WTC11 (cell line): ENCODE measurements around the gene RARA. TPM values are rescaled to one million over a fixed set of nuclear protein-coding genes. Genes with fewer than 3 reads are reported as not detected.
A peak's percentile ranks its signal among the peaks of the same experiment; 100 is the strongest.

Source experiments
- ATAC-seq: fragments of 200-7000 bp; cut with Tn5 transposase; 2 replicates; pipeline ENCODE4 v1.10.0; 2021; ENCODE audit warnings: mild to moderate bottlenecking, moderate library complexity
- CTCF ChIA-PET: fragments of 300-600 bp; sonication (Branson Sonifier 250); formaldehyde crosslinking; loops from one replicate; lab custom pipeline; 2021; ENCODE audit warnings: antibody characterized with exemption; lab: Charles Lee
- POLR2A ChIA-PET: fragments of 350-600 bp; sonication (Branson Sonifier 250); formaldehyde crosslinking; loops from one replicate; lab custom pipeline; 2021; ENCODE audit warnings: antibody characterized with exemption; lab: Charles Lee
- DNase-seq: peaks from one replicate; pipeline ENCODE4 v3.0.0; 2021; ENCODE audit warnings: low spot score
- H3K27ac Mint-ChIP-seq: 2 replicates; pipeline ENCODE4 v1.8.0; 2021; ENCODE audit warnings: mixed read lengths
- H3K27me3 Mint-ChIP-seq: 2 replicates; pipeline ENCODE4 v1.8.0; 2021; ENCODE audit warnings: low read depth, mild to moderate bottlenecking, moderate library complexity, mixed read lengths
- H3K36me3 Mint-ChIP-seq: 2 replicates; pipeline ENCODE4 v1.8.0; 2021; ENCODE audit warnings: mixed read lengths
- H3K4me1 Mint-ChIP-seq: 2 replicates; pipeline ENCODE4 v1.8.0; 2022; ENCODE audit warnings: mixed read lengths
- H3K4me3 Mint-ChIP-seq: 2 replicates; pipeline ENCODE4 v1.8.0; 2021; ENCODE audit warnings: mild to moderate bottlenecking, moderate library complexity, mixed read lengths
- H3K9me3 Mint-ChIP-seq: 2 replicates; pipeline ENCODE4 v1.8.0; 2021; ENCODE audit warnings: mixed read lengths
- CREM ChIP-seq: sonication (generic); formaldehyde crosslinking; IDR thresholded peaks from 2 replicates; pipeline ENCODE4 v1.8.1; 2022; ENCODE audit warnings: mild to moderate bottlenecking, missing genetic modification reagents, moderate library complexity
- E2F4 ChIP-seq: sonication (generic); formaldehyde crosslinking; IDR thresholded peaks from 2 replicates; pipeline ENCODE4 v1.8.1; 2022; ENCODE audit warnings: low read depth, mild to moderate bottlenecking, moderate library complexity, missing genetic modification reagents, borderline replicate concordance
- ELF4 ChIP-seq: sonication (generic); formaldehyde crosslinking; IDR thresholded peaks from 2 replicates; pipeline ENCODE4 v1.8.1; 2022; ENCODE audit warnings: low read depth, mild to moderate bottlenecking, moderate library complexity, missing genetic modification reagents
- FOXK1 ChIP-seq: sonication (generic); formaldehyde crosslinking; IDR thresholded peaks from 2 replicates; pipeline ENCODE4 v1.8.0; 2022; ENCODE audit warnings: mild to moderate bottlenecking, moderate library complexity, missing genetic modification reagents
- FOXP1 ChIP-seq: sonication (generic); formaldehyde crosslinking; IDR thresholded peaks from 2 replicates; pipeline ENCODE4 v1.8.0; 2022; ENCODE audit warnings: missing genetic modification reagents, mild to moderate bottlenecking, moderate library complexity, borderline replicate concordance
- GABPB1 ChIP-seq: sonication (generic); formaldehyde crosslinking; IDR thresholded peaks from 2 replicates; pipeline ENCODE4 v1.8.1; 2023; ENCODE audit warnings: mild to moderate bottlenecking, missing genetic modification reagents
- HMGA2 ChIP-seq: fragments of 250-450 bp; sonication (Bioruptor Pico); IDR thresholded peaks from 2 replicates; pipeline ENCODE4 v1.4.0; 2021; ENCODE audit warnings: mild to moderate bottlenecking, moderate library complexity
- KAT7 ChIP-seq: sonication (generic); formaldehyde crosslinking; IDR thresholded peaks from 2 replicates; pipeline ENCODE4 v1.8.1; 2023; ENCODE audit warnings: missing genetic modification reagents, mild to moderate bottlenecking, borderline replicate concordance
- NR1H2 ChIP-seq: sonication (generic); formaldehyde crosslinking; IDR thresholded peaks from 2 replicates; pipeline ENCODE4 v1.9.0; 2021; ENCODE audit warnings: mild to moderate bottlenecking, moderate library complexity, missing genetic modification reagents
- PRRX2 ChIP-seq: fragments of 250-450 bp; sonication (Bioruptor Pico); IDR thresholded peaks from 2 replicates; pipeline ENCODE4 v1.8.0; 2021; ENCODE audit warnings: mild to moderate bottlenecking
- RELA ChIP-seq: sonication (generic); formaldehyde crosslinking; IDR thresholded peaks from 2 replicates; pipeline ENCODE4 v1.8.1; 2022; ENCODE audit warnings: missing genetic modification reagents, mild to moderate bottlenecking, borderline replicate concordance
- SMAD3 ChIP-seq: sonication (generic); formaldehyde crosslinking; IDR thresholded peaks from 2 replicates; pipeline ENCODE4 v1.8.0; 2022; ENCODE audit warnings: missing genetic modification reagents, mild to moderate bottlenecking, borderline replicate concordance
- SP1 ChIP-seq: sonication (generic); formaldehyde crosslinking; conservative IDR thresholded peaks from 2 replicates; pipeline ENCODE4 v1.8.1; 2022; ENCODE audit warnings: missing genetic modification reagents
- ZBTB21 ChIP-seq: sonication (generic); formaldehyde crosslinking; IDR thresholded peaks from 2 replicates; pipeline ENCODE4 v1.8.1; 2023; ENCODE audit warnings: mild to moderate bottlenecking, missing genetic modification reagents, borderline replicate concordance
- ZNF138 ChIP-seq: sonication (generic); formaldehyde crosslinking; conservative IDR thresholded peaks from 2 replicates; pipeline ENCODE4 v1.8.1; 2022; ENCODE audit warnings: mild to moderate bottlenecking, moderate library complexity, missing genetic modification reagents
- ZNF281 ChIP-seq: sonication (generic); formaldehyde crosslinking; IDR thresholded peaks from 2 replicates; pipeline ENCODE4 v1.8.0; 2023; ENCODE audit warnings: mild to moderate bottlenecking, missing genetic modification reagents
- total RNA-seq: library from RNA; stranded (reverse); gene quantifications from 3 replicates; pipeline ENCODE4 v1.2.3, GENCODE V29; 2021
- TF ChIP-seq, protein P1 (sequence below): sonication (generic); formaldehyde crosslinking; IDR thresholded peaks from 2 replicates; pipeline ENCODE4 v1.8.1; 2022; ENCODE audit warnings: mild to moderate bottlenecking, moderate library complexity, missing genetic modification reagents

Gene RARA
- total RNA-seq, 1 experiment from 2014 or later = 20.7 TPM

DNA sequence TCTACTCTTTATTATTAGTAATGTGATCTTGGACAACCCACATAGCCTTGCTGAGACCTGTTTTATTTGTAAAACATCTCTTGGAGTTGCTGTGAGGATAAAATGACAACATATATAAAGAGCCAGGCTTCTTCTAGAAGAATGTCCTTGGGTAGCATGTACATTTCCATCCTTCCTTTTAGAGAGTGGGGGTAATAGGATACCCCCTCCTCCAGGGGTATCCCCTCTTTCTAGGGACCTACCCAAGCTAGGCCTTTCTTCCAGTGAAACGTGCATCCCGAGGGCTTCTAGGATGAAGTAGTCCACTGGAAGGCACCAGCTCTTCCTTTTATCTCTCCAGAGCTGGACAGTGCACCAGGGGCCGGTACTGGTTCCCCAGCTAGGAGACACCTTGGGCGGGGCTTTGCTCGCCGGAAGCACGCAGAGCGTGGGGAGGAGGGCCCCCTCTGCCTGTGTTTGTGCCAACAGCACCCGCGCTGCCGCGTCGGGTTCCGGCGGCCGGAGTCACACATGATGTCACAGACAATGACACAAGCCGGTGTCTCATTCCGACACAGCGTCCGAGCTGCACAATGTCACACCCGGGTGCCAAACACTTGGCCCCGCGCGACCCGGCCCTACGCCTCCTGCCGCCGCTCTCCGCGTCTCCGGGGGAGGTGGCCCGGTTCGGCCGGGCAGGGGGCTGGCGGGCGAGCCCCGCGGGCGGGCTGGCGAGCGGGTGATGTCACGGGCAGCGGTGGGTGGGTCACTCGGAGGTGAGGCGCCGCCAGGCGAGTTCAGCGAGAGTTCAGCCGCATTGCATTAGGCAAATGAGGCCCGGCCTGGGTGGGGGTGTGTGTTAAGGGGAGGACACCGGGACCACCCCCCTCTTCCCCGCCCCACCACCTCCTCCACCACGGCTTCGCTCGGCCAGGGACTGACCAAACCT lies 32.2 kb downstream of the RARA start:
- DNase-seq = peak; percentile 90
- 0 out of 2 replicates have a peak, but pooled peaks have one; percentile 68 for TF ChIP-seq RELA (CRISPR knock-in tag)
- TF ChIP-seq ZBTB21 (CRISPR knock-in tag) = no peak
- peak; percentile 57; the same call in 1 of the 2 replicates for TF ChIP-seq FOXP1
- no peak for TF ChIP-seq ELF4
- no peak for TF ChIP-seq SMAD3 (CRISPR knock-in tag)
- TF ChIP-seq, protein P1, sequence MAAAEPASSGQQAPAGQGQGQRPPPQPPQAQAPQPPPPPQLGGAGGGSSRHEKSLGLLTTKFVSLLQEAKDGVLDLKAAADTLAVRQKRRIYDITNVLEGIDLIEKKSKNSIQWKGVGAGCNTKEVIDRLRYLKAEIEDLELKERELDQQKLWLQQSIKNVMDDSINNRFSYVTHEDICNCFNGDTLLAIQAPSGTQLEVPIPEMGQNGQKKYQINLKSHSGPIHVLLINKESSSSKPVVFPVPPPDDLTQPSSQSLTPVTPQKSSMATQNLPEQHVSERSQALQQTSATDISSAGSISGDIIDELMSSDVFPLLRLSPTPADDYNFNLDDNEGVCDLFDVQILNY = peak; percentile 62; the same call in 1 of the 2 replicates
- peak; percentile 86 for TF ChIP-seq GABPB1 (CRISPR knock-in tag)
- TF ChIP-seq KAT7 = 0 out of 2 replicates have a peak, but pooled peaks have one; percentile 43
- TF ChIP-seq NR1H2 (CRISPR knock-in tag) = no peak
- 0 out of 2 replicates have a peak, but pooled peaks have one; percentile 59 for TF ChIP-seq CREM (CRISPR knock-in tag)
- ChIA-PET POLR2A (interaction anchor here (0.6 to 1.8 kb wide), 2 partner anchors 32 to 277 kb away, joined by 5 read pairs; partner anchors contain the start of gene RARA), CTCF (interaction anchor here (0.7 to 1.3 kb wide), 7 partner anchors 14 to 192 kb away, joined by 3 to 8 read pairs (median 5); no protein-coding TSS in a partner anchor)
- Mint-ChIP-seq H3K27me3 (peaks cover 68% of the 10 kb centered on the region), H3K4me3 (peak overlapping the region; percentile 76), H3K4me1 (peaks cover 33% of the 10 kb centered on the region), H3K9me3 (no peaks in the 10 kb centered on the region), H3K27ac (no peak overlapping the region), H3K36me3 (no peaks in the 10 kb centered on the region)
- peak; percentile 53 for ATAC-seq

DNA sequence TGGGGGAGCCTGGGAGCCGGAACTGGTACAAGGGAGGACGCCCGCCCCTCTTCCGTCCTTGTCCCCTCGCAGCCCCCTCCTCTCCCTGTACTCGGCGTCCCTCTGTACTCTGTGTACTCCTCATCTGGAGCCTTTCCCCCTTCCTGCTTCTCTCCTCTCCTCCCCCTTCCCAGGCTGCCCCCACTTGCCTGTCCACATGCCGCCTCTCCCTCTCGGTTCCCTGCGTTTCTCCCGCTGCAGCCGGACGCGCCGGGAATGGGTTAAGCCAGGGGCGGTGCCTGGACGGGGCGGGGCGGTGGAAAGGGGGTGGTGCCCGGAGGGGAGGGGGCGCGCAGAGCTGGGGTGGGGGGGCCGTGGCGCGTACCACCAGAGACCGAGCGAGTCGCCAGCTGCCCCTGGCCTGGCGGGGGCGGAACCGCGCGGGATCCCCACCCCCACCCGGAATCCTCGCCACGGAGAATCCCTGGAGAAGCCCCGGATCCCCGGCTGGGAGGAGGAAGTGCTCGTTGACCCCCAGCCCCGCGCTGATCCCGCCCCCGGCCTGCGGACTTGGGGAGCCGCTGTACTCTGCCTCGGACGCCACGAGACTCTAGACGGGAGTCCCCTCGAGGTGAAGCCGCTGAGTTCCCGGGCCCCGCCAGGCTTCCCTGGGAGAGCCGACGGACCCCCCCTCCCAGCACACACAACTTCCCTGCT lies 33.0 kb downstream of the RARA start:
- peaks cover 42% of the 10 kb centered on the region for H3K4me1 Mint-ChIP-seq
- TF ChIP-seq FOXK1 (CRISPR knock-in tag) (0 out of 2 replicates have a peak, but pooled peaks have one; percentile 27), E2F4 (CRISPR knock-in tag) (no peak), HMGA2 (CRISPR knock-in tag) (no peak), ZNF281 (no peak), SP1 (CRISPR knock-in tag) (peak; percentile 43; the same call in 1 of the 2 replicates), ELF4 (no peak), ZNF138 (CRISPR knock-in tag) (no peak), PRRX2 (no peak)
- TF ChIP-seq, all 79 proteins: peak for 2
- H3K27me3 Mint-ChIP-seq = peaks cover 63% of the 10 kb centered on the region
- peak overlapping the region; percentile 76 for H3K4me3 Mint-ChIP-seq
- peak; percentile 46 for ATAC-seq
- ChIA-PET CTCF (interaction anchor here (0.6 to 5.0 kb wide), 4 partner anchors 13 to 38 kb away, joined by 3 to 32 read pairs (median 6); no protein-coding TSS in a partner anchor), POLR2A (interaction anchor here (1.8 kb wide), 1 partner anchor 33 kb away, joined by 5 read pairs; the partner anchor contains the start of gene RARA)
- peak; percentile 82 for DNase-seq
- H3K9me3 Mint-ChIP-seq = no peaks in the 10 kb centered on the region
- H3K36me3 Mint-ChIP-seq = no peaks in the 10 kb centered on the region
- H3K27ac Mint-ChIP-seq = no peak overlapping the region
